Large intestine (tissue), 3 donors: Measurements from ENCODE around the gene EIF5AL1. TPM values are rescaled to one million over a fixed set of nuclear protein-coding genes. Genes with fewer than 3 reads are reported as not detected.
A peak's percentile ranks its signal among the peaks of the same experiment; 100 is the strongest.

ENCODE experiments used
- DNase-seq, 2 donors: peaks; one replicate each; pipeline versions ENCODE4 v3.0.0 to v3.0.0-alpha.2; 2013
- H3K27ac ChIP-seq: one replicate; pipeline ENCODE4 v1.5.1; 2013; ENCODE audit warnings: low read length
- H3K27me3 ChIP-seq: 2 replicates; pipeline ENCODE4 v1.6.1; 2013; ENCODE audit warnings: low read length; ENCODE audit not compliant: control insufficient read depth, insufficient read depth
- H3K36me3 ChIP-seq: 2 replicates; pipeline ENCODE4 v1.6.1; 2013; ENCODE audit warnings: low read length; ENCODE audit not compliant: control insufficient read depth, insufficient read depth
- H3K4me1 ChIP-seq: one replicate; pipeline ENCODE4 v1.6.1; 2013; ENCODE audit warnings: low read length; ENCODE audit not compliant: control insufficient read depth, insufficient read depth
- H3K4me3 ChIP-seq: one replicate; pipeline ENCODE4 v1.5.1; 2013; ENCODE audit warnings: low read length
- H3K9me3 ChIP-seq: one replicate; pipeline ENCODE4 v1.6.1; 2013; ENCODE audit warnings: mild to moderate bottlenecking, low read depth, low read length, moderate library complexity; ENCODE audit not compliant: control insufficient read depth
- WGBS: methylation state at CpG from one replicate; pipeline ENCODE4 v1.1.5; 2013; ENCODE audit warnings: low lambda C conversion rate; ENCODE audit not compliant: insufficient coverage; 5-methylcytosine and 5-hydroxymethylcytosine counted together
- polyA plus RNA-seq: library from polyadenylated mRNA; unstranded; fragments of 120-200 nt; gene quantifications from one replicate; pipeline ENCODE4 v1.2.1, GENCODE V29; 2013

EIF5AL1 gene
- polyA plus RNA-seq, 1 donor: 0.39 TPM

- Histone ChIP-seq H3K9me3 (no peaks in the 10 kb centered on the region), H3K36me3 (no peaks in the 10 kb centered on the region), H3K27ac (no peak overlapping the region), H3K4me3 (no peak overlapping the region), H3K4me1 (no peaks in the 10 kb centered on the region), H3K27me3 (no peaks in the 10 kb centered on the region)
- DNase-seq: no peak
- WGBS: 100% methylated on average over 2 of the region's 6 CpGs
Observed at GRCh38 chr10:79484476-79484875, 27.9 kb upstream of the EIF5AL1 start.

DNA sequence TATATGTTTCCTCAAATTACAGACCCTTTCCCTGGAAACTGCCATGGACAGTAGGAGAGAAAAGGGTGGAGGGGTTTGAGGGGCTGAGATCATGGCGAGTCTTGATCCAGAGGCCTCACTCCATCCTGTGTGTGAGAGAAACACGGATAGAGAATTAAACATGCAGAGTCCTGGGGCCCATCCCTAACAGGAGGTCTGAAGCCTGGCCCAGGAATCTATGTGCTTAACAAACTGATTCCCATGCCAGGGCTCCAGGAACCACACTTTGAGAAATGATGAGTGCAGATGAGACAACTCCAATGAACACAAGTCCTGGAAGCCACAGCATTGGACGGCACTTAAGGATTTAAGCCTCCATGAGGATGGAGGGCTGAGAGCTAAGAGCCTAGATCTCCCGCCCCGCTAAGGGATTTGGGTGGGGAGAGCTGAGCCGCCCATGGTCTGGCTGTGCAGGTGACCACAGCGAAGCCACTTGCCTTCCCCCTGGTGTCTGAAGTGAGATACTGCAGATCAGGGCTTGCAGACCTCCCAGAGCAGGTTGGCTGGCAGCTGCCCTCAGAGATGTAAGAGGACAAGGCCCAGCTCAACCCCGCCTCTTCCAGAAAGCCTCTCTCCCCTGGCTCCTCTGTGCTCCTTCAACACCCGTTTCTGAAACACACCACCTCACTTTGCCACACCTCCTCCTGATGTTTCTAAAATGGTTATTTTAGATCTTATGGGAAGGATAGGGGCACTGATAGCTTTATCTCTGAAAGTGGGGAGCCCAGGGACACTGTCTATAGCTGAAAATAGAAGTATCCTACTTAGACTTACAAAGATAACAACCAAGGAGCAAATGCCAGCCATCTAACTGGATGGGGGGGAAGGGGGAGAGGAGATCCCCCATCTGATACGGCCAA is 24.8 kb upstream of the EIF5AL1 start:
- peak in 1 of 2 donors; percentile 45 for DNase-seq
- peak overlapping the region; percentile 18 for H3K27ac ChIP-seq
- WGBS: no CpG with 5 or more reads among the region's 10 CpGs
- no peak overlapping the region for H3K4me3 ChIP-seq
- no peaks in the 10 kb centered on the region for H3K27me3 ChIP-seq
- no peaks in the 10 kb centered on the region for H3K36me3 ChIP-seq
- H3K9me3 ChIP-seq: no peaks in the 10 kb centered on the region
- no peaks in the 10 kb centered on the region for H3K4me1 ChIP-seq

GRCh38 chr10:79488336-79488735 is 24.0 kb upstream of the EIF5AL1 start:
- Histone ChIP-seq H3K4me1 (no peaks in the 10 kb centered on the region), H3K4me3 (no peak overlapping the region), H3K9me3 (no peaks in the 10 kb centered on the region), H3K36me3 (no peaks in the 10 kb centered on the region), H3K27me3 (no peaks in the 10 kb centered on the region), H3K27ac (peak overlapping the region; percentile 18)
- DNase-seq: peak; percentile 51 to 54
- WGBS: no CpG with 5 or more reads among the region's 5 CpGs

DNA sequence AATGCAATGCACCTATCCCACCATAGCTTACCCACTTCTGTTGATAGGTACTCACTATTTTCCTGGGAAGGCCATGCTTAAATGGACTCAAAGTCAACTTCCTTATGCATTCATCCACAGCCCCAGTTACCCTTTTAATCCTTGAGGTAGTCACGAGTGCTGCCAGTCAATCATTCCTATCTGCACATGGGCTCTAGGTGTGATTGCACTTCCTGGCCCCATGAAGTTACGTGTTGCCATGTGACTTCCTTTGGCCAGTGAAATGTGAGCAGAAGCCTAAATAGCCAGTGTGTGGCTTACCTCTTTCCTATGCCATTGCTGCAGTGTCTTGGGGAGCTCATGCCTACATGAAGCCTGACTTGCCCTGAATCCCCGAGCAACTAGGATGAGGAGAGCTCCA is 23.5 kb upstream of the EIF5AL1 start:
- Histone ChIP-seq H3K4me3 (no peak overlapping the region), H3K36me3 (no peaks in the 10 kb centered on the region), H3K9me3 (no peaks in the 10 kb centered on the region), H3K4me1 (no peaks in the 10 kb centered on the region), H3K27ac (no peak overlapping the region), H3K27me3 (no peaks in the 10 kb centered on the region)
- no CpG with 5 or more reads among the region's 3 CpGs for WGBS
- DNase-seq: peak in 1 of 2 donors; percentile 60

DNA sequence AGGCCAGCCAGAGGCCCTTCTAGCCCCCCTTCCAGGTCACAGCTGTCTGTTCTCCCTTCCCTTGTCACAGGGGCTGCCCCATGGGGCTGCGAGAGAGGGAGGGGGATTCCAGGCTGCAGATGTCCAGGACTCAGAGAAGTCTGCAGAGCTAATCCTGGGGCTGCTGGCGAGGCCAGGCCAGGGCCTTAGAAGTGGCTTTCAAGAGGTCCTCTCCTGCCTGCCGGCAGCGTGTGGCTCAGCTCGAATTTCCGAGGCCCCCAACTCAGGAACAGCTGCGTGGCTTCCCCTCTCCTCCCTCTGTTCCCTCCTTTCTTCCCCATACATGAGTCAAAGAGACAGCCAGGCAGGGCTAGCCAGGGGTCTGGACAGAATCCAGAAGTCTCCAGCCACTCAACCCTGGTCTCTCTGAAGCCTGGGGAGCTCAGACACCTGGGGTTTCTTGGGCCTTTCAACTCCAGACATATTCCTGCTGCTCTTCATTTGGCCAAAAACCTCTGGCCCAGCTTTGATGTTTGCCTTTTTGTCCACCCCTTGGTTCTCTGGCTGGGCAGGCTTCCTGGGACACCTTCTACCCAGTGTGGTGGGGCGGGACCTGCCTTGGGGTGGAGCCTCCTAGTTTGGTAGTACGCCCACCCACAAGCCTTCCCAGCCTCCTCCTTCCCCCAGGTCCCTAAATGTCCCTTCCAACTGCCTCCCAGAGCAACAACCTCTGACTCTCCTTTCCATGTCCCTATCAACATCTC is 21.8 kb upstream of the EIF5AL1 start:
- Histone ChIP-seq H3K9me3 (no peaks in the 10 kb centered on the region), H3K27me3 (no peaks in the 10 kb centered on the region), H3K27ac (no peak overlapping the region), H3K4me3 (no peak overlapping the region), H3K4me1 (no peaks in the 10 kb centered on the region), H3K36me3 (no peaks in the 10 kb centered on the region)
- peak in 1 of 2 donors; percentile 49 for DNase-seq
- WGBS: no CpG with 5 or more reads among the region's 9 CpGs

GRCh38 chr10:79491143-79491835 is 21.0 kb upstream of the EIF5AL1 start:
- no peaks in the 10 kb centered on the region for H3K9me3 ChIP-seq
- H3K36me3 ChIP-seq: no peaks in the 10 kb centered on the region
- H3K27me3 ChIP-seq: no peaks in the 10 kb centered on the region
- no peak for DNase-seq
- H3K27ac ChIP-seq: no peak overlapping the region
- no CpG with 5 or more reads among the region's 6 CpGs for WGBS
- no peaks in the 10 kb centered on the region for H3K4me1 ChIP-seq
- no peak overlapping the region for H3K4me3 ChIP-seq

- no CpG with 5 or more reads among the region's 6 CpGs for WGBS
- DNase-seq: no peak
- Histone ChIP-seq H3K36me3 (no peaks in the 10 kb centered on the region), H3K4me3 (no peak overlapping the region), H3K4me1 (no peaks in the 10 kb centered on the region), H3K27ac (no peak overlapping the region), H3K27me3 (peaks cover 8% of the 10 kb centered on the region), H3K9me3 (no peaks in the 10 kb centered on the region)
Observed at GRCh38 chr10:79492256-79492655, 20.1 kb upstream of the EIF5AL1 start.

GRCh38 chr10:79492839-79493238 is 19.5 kb upstream of the EIF5AL1 start:
- no peak for DNase-seq
- Histone ChIP-seq H3K27me3 (peaks cover 10% of the 10 kb centered on the region), H3K27ac (no peak overlapping the region), H3K36me3 (no peaks in the 10 kb centered on the region), H3K9me3 (no peaks in the 10 kb centered on the region), H3K4me1 (no peaks in the 10 kb centered on the region), H3K4me3 (no peak overlapping the region)
- no CpG with 5 or more reads among the region's 3 CpGs for WGBS

DNA sequence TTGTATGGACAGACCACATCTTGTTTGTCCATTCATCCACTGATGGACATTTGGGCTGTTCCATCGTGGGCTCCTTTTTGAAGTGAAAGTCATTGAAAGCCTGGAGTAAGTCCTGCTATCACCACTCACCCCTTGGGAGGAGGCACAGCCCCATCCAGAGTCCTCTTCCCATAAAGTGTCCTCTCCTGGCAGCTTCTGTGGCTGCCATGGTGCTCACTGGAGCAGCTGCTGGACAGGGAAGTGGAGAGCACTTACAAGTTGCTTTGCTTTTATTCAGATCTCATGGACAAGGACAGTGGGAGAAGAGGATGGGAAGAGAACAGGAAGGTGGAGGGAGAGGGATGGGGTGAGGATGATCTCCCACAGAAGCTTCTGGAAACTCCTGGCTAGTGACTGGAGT is 18.5 kb upstream of the EIF5AL1 start:
- Histone ChIP-seq H3K36me3 (no peaks in the 10 kb centered on the region), H3K4me3 (no peak overlapping the region), H3K4me1 (no peaks in the 10 kb centered on the region), H3K27me3 (peaks cover 10% of the 10 kb centered on the region), H3K9me3 (no peaks in the 10 kb centered on the region), H3K27ac (no peak overlapping the region)
- DNase-seq: no peak
- no CpG with 5 or more reads among the region's 1 CpG for WGBS
